Sigmoid colon (tissue), 7 donors: Measurements from ENCODE around the gene EEPD1. TPM values are rescaled to one million over a fixed set of nuclear protein-coding genes. Genes with fewer than 3 reads are reported as not detected.
"Not testable (repeated sequence)": the region's sequence is repeated elsewhere in the genome, so short reads cannot be mapped to it uniquely, and the experiment has no call there.

Source experiments
- DNase-seq: peaks from one replicate; pipeline ENCODE4 v3.0.0-alpha.2; 2019
- H3K27ac ChIP-seq, 4 donors: fragments of 200-600 bp; sonication (generic); one replicate each; pipeline ENCODE4 v1.5.1; 2016 to 2019; ENCODE audit warnings: mild to moderate bottlenecking in 1 of 4
- H3K27me3 ChIP-seq, 3 donors: fragments of 200-600 bp; sonication (generic); one replicate each; pipeline ENCODE4 v1.5.1; 2019; ENCODE audit warnings: mild to moderate bottlenecking in 1 of 3
- H3K36me3 ChIP-seq, 4 donors: fragments of 200-600 bp; sonication (generic); one replicate each; pipeline ENCODE4 v1.5.1; 2016 to 2019
- H3K4me1 ChIP-seq, 4 donors: fragments of 200-600 bp; sonication (generic); one replicate each; pipeline ENCODE4 v1.5.1; 2017 to 2019
- H3K4me3 ChIP-seq, 4 donors: fragments of 200-600 bp; sonication (generic); one replicate each; pipeline ENCODE4 v1.5.1; 2017 to 2019; ENCODE audit warnings: mild to moderate bottlenecking in 2 of 4, moderate library complexity in 1 of 4
- H3K9me3 ChIP-seq, 4 donors: fragments of 200-600 bp in 3 of 4; sonication (generic) in 3 of 4; one replicate each; pipeline versions ENCODE4 v1.5.1 to v1.6.1; 2013 to 2019
- CTCF ChIP-seq, 4 experiments: fragments of 450-650 bp in 3 of 4; fragments of 200-600 bp in 1 of 4; IDR thresholded peaks; one replicate each; pipeline ENCODE4 v1.5.1; 2016 to 2019; ENCODE audit warnings: antibody characterized with exemption in 4 of 4, mild to moderate bottlenecking in 3 of 4, moderate library complexity in 2 of 4
- EP300 ChIP-seq, 4 donors: sonication (generic); formaldehyde crosslinking; IDR thresholded peaks; one replicate each; pipeline ENCODE4 v1.6.1; 2017; ENCODE audit warnings: antibody characterized with exemption in 4 of 4
- POLR2A ChIP-seq, 2 donors: fragments of 450-650 bp; IDR thresholded peaks; one replicate each; pipeline ENCODE4 v1.6.1; 2016; ENCODE audit warnings: antibody characterized with exemption in 2 of 2, mild to moderate bottlenecking in 2 of 2, moderate library complexity in 2 of 2
- POLR2AphosphoS5 ChIP-seq, 4 donors: sonication (generic); formaldehyde crosslinking; IDR thresholded peaks; one replicate each; pipeline ENCODE4 v1.6.1; 2017; ENCODE audit warnings: antibody characterized with exemption in 4 of 4
- WGBS, 2 donors: extraction: QIAGEN DNeasy Blood & Tissue Kit; methylation state at CpG; one replicate each; pipeline ENCODE4 v1.1.7; 2013; 5-methylcytosine and 5-hydroxymethylcytosine counted together
- intact Hi-C: fragments of 100-400 bp; cut with DNase I; formaldehyde crosslinking; loops from one replicate; pipeline ENCODE4 v1.15.1; 2023
- polyA plus RNA-seq, 3 donors: library from polyadenylated mRNA; stranded (reverse); fragments of 200-250 nt; gene quantifications; one replicate each; pipeline ENCODE4 v1.2.3, GENCODE V29; 2013
- total RNA-seq, 4 donors: library from RNA; depleted of rRNA; stranded (reverse); fragments of >200 nt; gene quantifications; one replicate each; pipeline ENCODE4 v1.1.0, GENCODE V29; 2016
- donor health status: healthy with polysubstance abuse.
- donor health status: Bipolar disorder and iron deficiency.
- donor health status: healthy.

Gene EEPD1
- total and polyA plus RNA-seq, 7 donors: 6.6 to 18.1 (median 14.3) TPM

DNA sequence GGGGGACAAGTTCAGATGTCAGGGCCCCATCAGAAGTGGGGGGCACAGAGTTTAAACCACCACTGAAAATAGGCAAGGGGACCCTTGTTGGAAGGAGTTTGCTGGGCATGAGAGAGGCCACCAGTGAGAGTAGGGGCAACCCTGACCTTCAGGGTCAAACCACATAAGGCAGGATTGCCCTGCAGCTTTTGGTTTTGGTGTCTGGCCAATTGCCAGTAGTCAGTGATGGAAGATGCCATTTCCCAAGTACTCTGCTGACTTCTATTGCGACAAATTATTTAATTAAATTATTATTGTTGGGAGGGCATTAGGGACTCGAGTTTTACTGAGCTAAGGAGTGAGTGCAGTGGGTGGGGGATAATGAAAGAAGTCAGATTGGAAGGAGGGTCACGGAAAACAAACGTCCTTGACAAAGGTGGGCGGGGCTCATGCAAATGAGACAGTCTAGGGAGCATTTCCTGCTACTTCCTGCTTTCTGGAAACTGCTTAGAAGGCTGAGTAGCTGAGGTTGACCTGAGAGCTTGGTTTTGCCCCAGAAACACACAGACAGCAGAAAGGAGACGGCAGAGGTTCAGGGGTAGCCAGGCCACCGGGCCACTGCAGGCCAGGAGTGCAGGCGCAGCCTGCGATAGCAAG, 162.4 kb downstream of the EEPD1 start:
- intact Hi-C loops: loop anchor here (5.0 kb wide), 1 partner anchor 398 kb away; no protein-coding TSS in a partner anchor
- H3K4me3 ChIP-seq: no peak overlapping the region

GRCh38 chr7:36316319-36316718, 163.3 kb downstream of the EEPD1 start:
- H3K27ac ChIP-seq: no peak overlapping the region
- no peak overlapping the region for H3K4me3 ChIP-seq
- H3K27me3 ChIP-seq: no peaks in the 10 kb centered on the region
- intact Hi-C loops: loop anchor here (5.0 kb wide), 1 partner anchor 399 kb away; no protein-coding TSS in a partner anchor
- 96 to 98% methylated on average over 7 of the region's 7 CpGs for WGBS, 2 donors
- no peaks in the 10 kb centered on the region for H3K36me3 ChIP-seq
- no peak for DNase-seq
- TF ChIP-seq POLR2AphosphoS5 (IDR thresholded peaks at IDR 0.05): no peak
- no peak for TF ChIP-seq CTCF (IDR thresholded peaks at IDR 0.05)
- TF ChIP-seq POLR2A (IDR thresholded peaks at IDR 0.05): no peak
- no peaks in the 10 kb centered on the region for H3K9me3 ChIP-seq
- no peaks in the 10 kb centered on the region for H3K4me1 ChIP-seq

More for the DNA sequence above, 162.4 kb downstream of the EEPD1 start:
- 62 to 75% methylated on average over 9 of the region's 9 CpGs for WGBS, 2 donors
- TF ChIP-seq POLR2A (IDR thresholded peaks at IDR 0.05): no peak
- no peak for TF ChIP-seq POLR2AphosphoS5 (IDR thresholded peaks at IDR 0.05)
- TF ChIP-seq EP300 (IDR thresholded peaks at IDR 0.05): no peak
- TF ChIP-seq CTCF (IDR thresholded peaks at IDR 0.05): no peak
- Histone ChIP-seq H3K27ac (no peak overlapping the region), H3K36me3 (no peaks in the 10 kb centered on the region), H3K9me3 (no peaks in the 10 kb centered on the region), H3K27me3 (no peaks in the 10 kb centered on the region), H3K4me1 (no peaks in the 10 kb centered on the region)
- DNase-seq: no peak

DNA sequence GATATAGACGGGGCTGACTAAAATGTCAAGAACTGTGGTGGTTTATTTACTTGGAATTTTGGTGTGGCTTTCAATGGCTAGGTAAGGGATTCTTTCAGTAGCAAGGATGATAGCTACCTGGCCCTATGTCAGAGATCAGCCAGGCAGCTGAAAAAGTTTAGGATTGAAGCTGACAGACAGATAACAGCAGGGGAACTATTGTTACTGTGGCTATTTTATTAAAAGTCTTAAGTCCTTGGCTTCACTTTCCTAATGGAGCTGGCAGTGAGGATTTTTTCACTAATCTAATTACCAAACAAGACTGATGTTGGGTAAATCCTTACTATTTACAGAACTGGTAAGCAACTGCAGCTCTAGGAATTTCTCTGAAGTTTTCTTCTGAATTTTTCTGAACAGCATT, 164.2 kb downstream of the EEPD1 start:
- DNase-seq: no peak
- H3K27ac ChIP-seq: no peak overlapping the region
- no peaks in the 10 kb centered on the region for H3K4me1 ChIP-seq
- 84 to 91% methylated on average over 1 of the region's 1 CpG for WGBS, 2 donors
- H3K4me3 ChIP-seq: no peak overlapping the region
- H3K27me3 ChIP-seq: no peaks in the 10 kb centered on the region
- TF ChIP-seq CTCF (IDR thresholded peaks at IDR 0.05) (no peak), EP300 (IDR thresholded peaks at IDR 0.05) (no peak), POLR2AphosphoS5 (IDR thresholded peaks at IDR 0.05) (no peak), POLR2A (IDR thresholded peaks at IDR 0.05) (no peak)
- H3K36me3 ChIP-seq: no peaks in the 10 kb centered on the region
- intact Hi-C loops: loop anchor here (5.0 kb wide), 1 partner anchor 400 kb away; no protein-coding TSS in a partner anchor
- H3K9me3 ChIP-seq: no peaks in the 10 kb centered on the region

GRCh38 chr7:36318116-36318515, 165.1 kb downstream of the EEPD1 start:
- Histone ChIP-seq H3K36me3 (no peaks in the 10 kb centered on the region), H3K27me3 (no peaks in the 10 kb centered on the region), H3K27ac (no peak overlapping the region), H3K4me1 (no peaks in the 10 kb centered on the region), H3K9me3 (no peaks in the 10 kb centered on the region), H3K4me3 (no peak overlapping the region)
- no peak for TF ChIP-seq EP300 (IDR thresholded peaks at IDR 0.05)
- TF ChIP-seq POLR2A (IDR thresholded peaks at IDR 0.05): no peak
- TF ChIP-seq POLR2AphosphoS5 (IDR thresholded peaks at IDR 0.05): no peak
- TF ChIP-seq CTCF (IDR thresholded peaks at IDR 0.05): no peak
- WGBS, 2 donors: 53 to 79% methylated on average over 8 of the region's 8 CpGs
- intact Hi-C loops: loop anchor here (2.0 to 5.0 kb wide), 2 partner anchors 25 to 401 kb away; no protein-coding TSS in a partner anchor
- no peak for DNase-seq

DNA sequence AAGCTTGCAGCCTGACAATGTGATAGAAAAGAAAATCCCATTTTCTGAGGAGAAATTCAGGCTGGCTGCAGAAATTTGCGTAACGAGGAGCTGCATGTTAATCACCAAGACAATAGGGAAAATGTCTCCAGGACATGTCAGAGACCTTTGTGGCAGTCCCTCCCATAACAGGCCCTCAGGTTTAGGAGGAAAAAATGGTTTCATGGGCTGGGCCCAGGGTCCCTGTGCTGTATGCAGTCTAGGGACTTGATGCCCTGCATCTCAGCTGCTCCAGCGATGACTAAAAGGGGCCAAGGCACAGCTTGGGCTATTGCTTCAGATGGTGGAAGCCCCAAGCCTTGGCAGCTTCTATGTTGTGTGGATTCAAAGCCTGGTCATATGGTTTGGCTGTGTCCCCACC, 168.2 kb downstream of the EEPD1 start:
- H3K27ac ChIP-seq, DNase-seq, H3K27me3 ChIP-seq, intact Hi-C loops, H3K9me3 ChIP-seq, H3K36me3 ChIP-seq, H3K4me3 ChIP-seq: not testable (repeated sequence)
- 94 to 96% methylated on average over 3 of the region's 3 CpGs for WGBS, 2 donors
- peaks cover 0 to 11% (median 7%) of the 10 kb centered on the region in 4 donors for H3K4me1 ChIP-seq
